ENCODE data around the gene ARF4.
"Not testable (repeated sequence)": the region's sequence is repeated elsewhere in the genome, so short reads cannot be mapped to it uniquely, and the experiment has no call there.

ARF4 gene

GRCh38 chr3:57597127-57597923 lies at the start of gene ARF4:
ARF4 (minus strand) TSS chr3:57597344; CDS start chr3:57597140, 204 bp downstream.
- peak; percentile 99 for DNase-seq

- no peak for DNase-seq
Observed at GRCh38 chr3:57646723-57647122, 49.6 kb upstream of the ARF4 start.

- no peak for DNase-seq
Observed at GRCh38 chr3:57644740-57645139, 47.6 kb upstream of the ARF4 start.

- no peak for DNase-seq
Observed at GRCh38 chr3:57637391-57637790, 40.2 kb upstream of the ARF4 start.

- not testable (repeated sequence) for DNase-seq
Observed at GRCh38 chr3:57634259-57634658, 37.1 kb upstream of the ARF4 start.

GRCh38 chr3:57627976-57628375 lies 30.8 kb upstream of the ARF4 start:
- no peak for DNase-seq

GRCh38 chr3:57624801-57625200 lies 27.7 kb upstream of the ARF4 start:
- DNase-seq, result no peak

GRCh38 chr3:57622362-57622761 lies 25.2 kb upstream of the ARF4 start:
- no peak for DNase-seq

GRCh38 chr3:57617739-57618138 lies 20.6 kb upstream of the ARF4 start:
- DNase-seq, result no peak

- no peak for DNase-seq
Observed at GRCh38 chr3:57616233-57616632, 19.1 kb upstream of the ARF4 start.

- not testable (repeated sequence) for DNase-seq
Observed at GRCh38 chr3:57611870-57612269, 14.7 kb upstream of the ARF4 start.

- DNase-seq, result no peak
Observed at GRCh38 chr3:57605683-57606082, 8.5 kb upstream of the ARF4 start.

GRCh38 chr3:57604971-57605370 lies 7.8 kb upstream of the ARF4 start:
- no peak for DNase-seq

- no peak for DNase-seq
Observed at GRCh38 chr3:57600195-57600594, 3.1 kb upstream of the ARF4 start.

GRCh38 chr3:57598765-57599360 lies 1.7 kb upstream of the ARF4 start:
- no peak for DNase-seq

GRCh38 chr3:57596495-57597126 lies 533 bp downstream of the ARF4 start:
- DNase-seq, result peak; percentile 60

GRCh38 chr3:57594576-57594975 lies 2.6 kb downstream of the ARF4 start:
- no peak for DNase-seq

- DNase-seq, result no peak
Observed at GRCh38 chr3:57594144-57594543, 3.0 kb downstream of the ARF4 start.

- DNase-seq, result no peak
Observed at GRCh38 chr3:57592306-57592705, 4.8 kb downstream of the ARF4 start.

GRCh38 chr3:57587905-57588304 lies 9.2 kb downstream of the ARF4 start:
- no peak for DNase-seq

- no peak for DNase-seq
Observed at GRCh38 chr3:57586778-57587177, 10.4 kb downstream of the ARF4 start.

GRCh38 chr3:57583544-57583943 lies 13.6 kb downstream of the ARF4 start:
- DNase-seq, result no peak

GRCh38 chr3:57582474-57583168 lies 14.5 kb downstream of the ARF4 start:
- no peak for DNase-seq
